Measurements from ENCODE around the gene UBE2E2.

GRCh38 chr3:23359116-23359515 lies 156.0 kb downstream of the UBE2E2 start:
- no peak for TF ChIP-seq EP300 (IDR thresholded peaks at IDR 0.05)
- TF ChIP-seq POLR2A (IDR thresholded peaks at IDR 0.05) = no peak
- no peak for TF ChIP-seq CTCF (IDR thresholded peaks at IDR 0.05)

All from ovary (tissue), 3 donors.